H1 (cell line): ENCODE data around the gene SHANK2. TPM values are rescaled to one million over a fixed set of nuclear protein-coding genes. Genes with fewer than 3 reads are reported as not detected.

Experiments
- E2F6 ChIP-seq: IDR thresholded peaks from 2 replicates; pipeline ENCODE4 v1.6.1; 2012; ENCODE audit warnings: inconsistent platforms
- polyA plus RNA-seq, 7 experiments: library from polyadenylated mRNA; depleted of rRNA in 3 of 7; stranded (reverse) in 5 of 7; unstranded in 2 of 7; fragments of >200 nt in 5 of 7; fragments of 200-250 nt in 2 of 7; gene quantifications; 1 replicate in 5 of 7; 2 replicates in 1 of 7; 4 replicates in 1 of 7; pipeline versions ENCODE4 v1.2.1 to v1.2.3, GENCODE V29; 2011 to 2013; ENCODE audit warnings: missing spikeins in 2 of 7, mixed read lengths in 2 of 7
- total RNA-seq: library from RNA; stranded (reverse); fragmentation: NEBNext Ultra II Directional; extraction: Animal tissue kit (Norgen Biotek cat#: 25700); gene quantifications from 2 replicates; pipeline ENCODE4 v1.2.1, GENCODE V29; 2021

SHANK2 gene
- total and polyA plus RNA-seq, 2 of the 8 experiments (the other 6 are each of a cell fraction or from before 2014, with no cell fraction given): 10.1 to 54.2 TPM

GRCh38 chr11:71202598-71202944 lies 49.8 kb downstream of the SHANK2 start (continued):
- no peak for TF ChIP-seq E2F6
- TF ChIP-seq, all 59 proteins: peak for 0

Other genes with a start within 250 kb of the SHANK2 start
- 144 and 148 TPM in 2 replicates for gene DHCR7, start 195.8 kb upstream of the SHANK2 start, total RNA-seq
- gene DHCR7, start 195.8 kb upstream of the SHANK2 start, polyA plus RNA-seq (2011; rRNA removed): 157 and 196 TPM in 2 replicates
- 36.2 and 38.3 TPM in 2 replicates for gene NADSYN1, start 200.6 kb upstream of the SHANK2 start, total RNA-seq
- gene NADSYN1, start 200.6 kb upstream of the SHANK2 start, polyA plus RNA-seq (2011; rRNA removed): 38.6 and 46.9 TPM in 2 replicates